Activated CD4-positive, alpha-beta T cell treated with anti-CD3 and anti-CD28 coated beads, Interleukin-2, amount 50 U/mL, for 16 hours (primary cell): ENCODE data around the gene PPP4C.

ENCODE experiments used
- DNase-seq: peaks from one replicate; pipeline ENCODE4 v3.0.0-alpha.2; 2020

PPP4C gene

GRCh38 chr16:30131869-30132475 is 56.2 kb downstream of the PPP4C start:
- no peak for DNase-seq

GRCh38 chr16:30132591-30132990 is 56.8 kb downstream of the PPP4C start:
- no peak for DNase-seq
